SU-DHL-6 (cell line): Measurements from ENCODE around the gene TBX6.

Source experiments
- CTCF ChIP-seq: fragments of 200-600 bp; sonication (generic); IDR thresholded peaks from one replicate; pipeline ENCODE4 v1.5.1; 2017; ENCODE audit warnings: antibody characterized with exemption, mild to moderate bottlenecking, low read length, moderate library complexity; ENCODE audit not compliant: insufficient read depth, poor library complexity, severe bottlenecking
- EZH2phosphoT487 ChIP-seq: fragments of 200-600 bp; sonication (generic), shearing (Covaris generic); conservative IDR thresholded peaks from 2 replicates; pipeline ENCODE4 v1.6.1; 2018; ENCODE audit warnings: mild to moderate bottlenecking, antibody characterized with exemption, low read length, moderate library complexity, mixed read lengths

GRCh38 chr16:30124985-30125379, 33.3 kb upstream of the TBX6 start:
- no peak for TF ChIP-seq CTCF
- TF ChIP-seq EZH2phosphoT487 = no peak
